GM21717 (cell line): ENCODE measurements around the gene MDN1.
"Not testable (repeated sequence)": the region's sequence is repeated elsewhere in the genome, so short reads cannot be mapped to it uniquely, and the experiment has no call there.

Experiments
- ATAC-seq: cut with Tn5 transposase; IDR thresholded peaks from one replicate; pipeline ENCODE4 v1.9.1; 2021; ENCODE audit warnings: mild to moderate bottlenecking, moderate library complexity; ENCODE audit not compliant: unreplicated experiment

MDN1 gene

GRCh38 chr6:89660981-89661380 lies 158.6 kb downstream of the MDN1 start:
- no peak for ATAC-seq

- ATAC-seq = no peak
These were observed 162.0 kb downstream of the MDN1 start for GRCh38 chr6:89657445-89658158.

- no peak for ATAC-seq
These were observed 164.5 kb downstream of the MDN1 start for GRCh38 chr6:89655122-89655521.

GRCh38 chr6:89650579-89650978 lies 169.0 kb downstream of the MDN1 start:
- ATAC-seq = no peak

GRCh38 chr6:89649682-89650081 lies 169.9 kb downstream of the MDN1 start:
- no peak for ATAC-seq

- no peak for ATAC-seq
These were observed 174.7 kb downstream of the MDN1 start for GRCh38 chr6:89644864-89645263.

GRCh38 chr6:89643406-89643805 lies 176.2 kb downstream of the MDN1 start:
- ATAC-seq = no peak

- ATAC-seq = no peak
These were observed 176.6 kb downstream of the MDN1 start for GRCh38 chr6:89642956-89643355.

- ATAC-seq = not testable (repeated sequence)
These were observed 178.0 kb downstream of the MDN1 start for GRCh38 chr6:89641581-89641980.

GRCh38 chr6:89640804-89641203 lies 178.8 kb downstream of the MDN1 start:
- no peak for ATAC-seq

GRCh38 chr6:89638320-89639195 lies 181.0 kb downstream of the MDN1 start, which contains the start of gene LYRM2:
Gene LYRM2 (minus strand): TSS chr6:89638747. CDS start chr6:89638716, 31 bp downstream.
- ATAC-seq = peak; percentile 97

GRCh38 chr6:89637960-89638319 lies 181.7 kb downstream of the MDN1 start:
- peak; percentile 6 for ATAC-seq

GRCh38 chr6:89636412-89636811 lies 183.2 kb downstream of the MDN1 start:
- ATAC-seq = not testable (repeated sequence)

- no peak for ATAC-seq
These were observed 189.1 kb downstream of the MDN1 start for GRCh38 chr6:89630488-89630887.

- no peak for ATAC-seq
These were observed 195.8 kb downstream of the MDN1 start for GRCh38 chr6:89623749-89624148.

GRCh38 chr6:89619567-89619966 lies 200.0 kb downstream of the MDN1 start:
- no peak for ATAC-seq

GRCh38 chr6:89618026-89618425 lies 201.6 kb downstream of the MDN1 start:
- ATAC-seq = no peak

- ATAC-seq = no peak
These were observed 203.1 kb downstream of the MDN1 start for GRCh38 chr6:89616531-89616930.

GRCh38 chr6:89615882-89616281 lies 203.7 kb downstream of the MDN1 start:
- ATAC-seq = no peak

GRCh38 chr6:89613790-89614189 lies 205.8 kb downstream of the MDN1 start:
- ATAC-seq = no peak

GRCh38 chr6:89612121-89612520 lies 207.5 kb downstream of the MDN1 start:
- ATAC-seq = no peak

GRCh38 chr6:89611666-89612065 lies 207.9 kb downstream of the MDN1 start:
- ATAC-seq = no peak
